WTC11 (cell line): ENCODE results near the gene FGG.

Experiments
- ZNF219 ChIP-seq: sonication (generic); formaldehyde crosslinking; IDR thresholded peaks from 2 replicates; pipeline ENCODE4 v1.8.0; 2023; ENCODE audit warnings: missing genetic modification reagents, mild to moderate bottlenecking, borderline replicate concordance
- TF ChIP-seq, protein P1 (sequence below): sonication (generic); formaldehyde crosslinking; IDR thresholded peaks from 2 replicates; pipeline ENCODE4 v1.8.1; 2023; ENCODE audit warnings: mild to moderate bottlenecking, moderate library complexity, missing genetic modification reagents
- TF ChIP-seq, protein P2 (sequence below): fragments of 200-600 bp; IDR thresholded peaks from 2 replicates; pipeline ENCODE4 v1.8.0; 2022; ENCODE audit warnings: antibody characterized with exemption

DNA sequence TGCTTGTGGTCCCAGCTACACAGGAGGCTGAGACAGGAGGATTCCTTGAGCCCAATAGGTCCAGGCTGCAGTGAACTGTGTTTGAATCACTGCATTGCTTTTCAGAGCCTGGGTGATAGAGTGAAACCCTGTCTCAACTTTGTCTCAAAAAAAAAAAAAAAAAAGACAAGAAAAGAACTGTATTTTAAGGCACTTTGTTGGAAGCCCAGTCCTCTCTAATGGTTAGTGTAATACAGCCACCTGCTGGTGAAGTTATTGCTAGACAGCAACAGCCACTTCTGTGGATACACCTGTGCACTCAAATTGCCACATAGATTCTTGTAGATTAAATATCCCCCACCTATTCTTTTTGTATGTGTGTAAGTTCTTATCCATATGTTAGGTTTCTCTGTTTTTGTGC lies 10.1 kb upstream of the FGG start:
- TF ChIP-seq ZNF219 (CRISPR knock-in tag): no peak
- TF ChIP-seq, protein P1, sequence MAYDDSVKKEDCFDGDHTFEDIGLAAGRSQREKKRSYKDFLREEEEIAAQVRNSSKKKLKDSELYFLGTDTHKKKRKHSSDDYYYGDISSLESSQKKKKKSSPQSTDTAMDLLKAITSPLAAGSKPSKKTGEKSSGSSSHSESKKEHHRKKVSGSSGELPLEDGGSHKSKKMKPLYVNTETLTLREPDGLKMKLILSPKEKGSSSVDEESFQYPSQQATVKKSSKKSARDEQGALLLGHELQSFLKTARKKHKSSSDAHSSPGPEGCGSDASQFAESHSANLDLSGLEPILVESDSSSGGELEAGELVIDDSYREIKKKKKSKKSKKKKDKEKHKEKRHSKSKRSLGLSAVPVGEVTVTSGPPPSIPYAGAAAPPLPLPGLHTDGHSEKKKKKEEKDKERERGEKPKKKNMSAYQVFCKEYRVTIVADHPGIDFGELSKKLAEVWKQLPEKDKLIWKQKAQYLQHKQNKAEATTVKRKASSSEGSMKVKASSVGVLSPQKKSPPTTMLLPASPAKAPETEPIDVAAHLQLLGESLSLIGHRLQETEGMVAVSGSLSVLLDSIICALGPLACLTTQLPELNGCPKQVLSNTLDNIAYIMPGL (CRISPR knock-in tag): no peak
- TF ChIP-seq, protein P2, sequence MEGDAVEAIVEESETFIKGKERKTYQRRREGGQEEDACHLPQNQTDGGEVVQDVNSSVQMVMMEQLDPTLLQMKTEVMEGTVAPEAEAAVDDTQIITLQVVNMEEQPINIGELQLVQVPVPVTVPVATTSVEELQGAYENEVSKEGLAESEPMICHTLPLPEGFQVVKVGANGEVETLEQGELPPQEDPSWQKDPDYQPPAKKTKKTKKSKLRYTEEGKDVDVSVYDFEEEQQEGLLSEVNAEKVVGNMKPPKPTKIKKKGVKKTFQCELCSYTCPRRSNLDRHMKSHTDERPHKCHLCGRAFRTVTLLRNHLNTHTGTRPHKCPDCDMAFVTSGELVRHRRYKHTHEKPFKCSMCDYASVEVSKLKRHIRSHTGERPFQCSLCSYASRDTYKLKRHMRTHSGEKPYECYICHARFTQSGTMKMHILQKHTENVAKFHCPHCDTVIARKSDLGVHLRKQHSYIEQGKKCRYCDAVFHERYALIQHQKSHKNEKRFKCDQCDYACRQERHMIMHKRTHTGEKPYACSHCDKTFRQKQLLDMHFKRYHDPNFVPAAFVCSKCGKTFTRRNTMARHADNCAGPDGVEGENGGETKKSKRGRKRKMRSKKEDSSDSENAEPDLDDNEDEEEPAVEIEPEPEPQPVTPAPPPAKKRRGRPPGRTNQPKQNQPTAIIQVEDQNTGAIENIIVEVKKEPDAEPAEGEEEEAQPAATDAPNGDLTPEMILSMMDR: peak; percentile 43; the same call in 1 of the 2 replicates
